ENCODE measurements around the gene MOB1B.

MOB1B gene

GRCh38 chr4:70943114-70943513 is 40.9 kb downstream of the MOB1B start:
- TF ChIP-seq CTCF (IDR thresholded peaks at IDR 0.05; ENCODE audit: poor library complexity, severe bottlenecking): no peak
- DNase-seq (ENCODE audit: low spot score) (no peak), ATAC-seq (ENCODE audit: low read depth) (no peak)
- no peak overlapping the region for H3K27ac ChIP-seq (ENCODE audit: poor library complexity, severe bottlenecking)
- peaks cover 4% of the 10 kb centered on the region; the same call in 1 of the 2 replicates for H3K36me3 ChIP-seq (ENCODE audit: low read depth)
- no peaks in the 10 kb centered on the region for H3K9me3 ChIP-seq (ENCODE audit: severe bottlenecking)
- no peak overlapping the region for H3K4me3 ChIP-seq (ENCODE audit: severe bottlenecking)
- no peaks in the 10 kb centered on the region for H3K27me3 ChIP-seq (ENCODE audit: insufficient read depth, poor library complexity, severe bottlenecking)
- no peaks in the 10 kb centered on the region for H3K4me1 ChIP-seq (ENCODE audit: insufficient read depth, poor library complexity, severe bottlenecking)

- H3K9me3 ChIP-seq (ENCODE audit: severe bottlenecking): no peaks in the 10 kb centered on the region
- H3K27me3 ChIP-seq (ENCODE audit: insufficient read depth, poor library complexity, severe bottlenecking): no peaks in the 10 kb centered on the region
- DNase-seq (ENCODE audit: low spot score) (no peak), ATAC-seq (ENCODE audit: low read depth) (no peak)
- no peak overlapping the region for H3K4me3 ChIP-seq (ENCODE audit: severe bottlenecking)
- H3K36me3 ChIP-seq (ENCODE audit: low read depth): peaks cover 4% of the 10 kb centered on the region; the same call in 1 of the 2 replicates
- no peak overlapping the region for H3K27ac ChIP-seq (ENCODE audit: poor library complexity, severe bottlenecking)
- no peak for TF ChIP-seq CTCF (IDR thresholded peaks at IDR 0.05; ENCODE audit: poor library complexity, severe bottlenecking)
- no peaks in the 10 kb centered on the region for H3K4me1 ChIP-seq (ENCODE audit: insufficient read depth, poor library complexity, severe bottlenecking)
These were observed 42.9 kb downstream of the MOB1B start for GRCh38 chr4:70945046-70945445.

GRCh38 chr4:70945452-70946055 is 43.4 kb downstream of the MOB1B start:
- no peak overlapping the region for H3K4me3 ChIP-seq (ENCODE audit: severe bottlenecking)
- H3K27ac ChIP-seq (ENCODE audit: poor library complexity, severe bottlenecking): no peak overlapping the region
- ATAC-seq (ENCODE audit: low read depth): no peak
- H3K27me3 ChIP-seq (ENCODE audit: insufficient read depth, poor library complexity, severe bottlenecking): no peaks in the 10 kb centered on the region
- H3K4me1 ChIP-seq (ENCODE audit: insufficient read depth, poor library complexity, severe bottlenecking): no peaks in the 10 kb centered on the region
- peaks cover 4% of the 10 kb centered on the region; the same call in 1 of the 2 replicates for H3K36me3 ChIP-seq (ENCODE audit: low read depth)
- no peaks in the 10 kb centered on the region for H3K9me3 ChIP-seq (ENCODE audit: severe bottlenecking)
- no peak for TF ChIP-seq CTCF (IDR thresholded peaks at IDR 0.05; ENCODE audit: poor library complexity, severe bottlenecking)
- DNase-seq (ENCODE audit: low spot score): no peak

- Histone ChIP-seq H3K27ac (ENCODE audit: poor library complexity, severe bottlenecking) (no peak overlapping the region), H3K4me1 (ENCODE audit: insufficient read depth, poor library complexity, severe bottlenecking) (no peaks in the 10 kb centered on the region)
- DNase-seq (ENCODE audit: low spot score): no peak
These were observed 44.8 kb downstream of the MOB1B start for GRCh38 chr4:70946939-70947338.

More at GRCh38 chr4:70946939-70947338, 44.8 kb downstream of the MOB1B start:
- Histone ChIP-seq H3K36me3 (ENCODE audit: low read depth) (peaks cover under 1% of the 10 kb centered on the region; the same call in 1 of the 2 replicates), H3K9me3 (ENCODE audit: severe bottlenecking) (no peaks in the 10 kb centered on the region), H3K4me3 (ENCODE audit: severe bottlenecking) (no peak overlapping the region), H3K27me3 (ENCODE audit: insufficient read depth, poor library complexity, severe bottlenecking) (no peaks in the 10 kb centered on the region)
- TF ChIP-seq CTCF (IDR thresholded peaks at IDR 0.05; ENCODE audit: poor library complexity, severe bottlenecking): no peak
- ATAC-seq (ENCODE audit: low read depth): no peak

Data from RWPE2 (cell line).